DMS79 (cell line): ENCODE results near the gene COPS6.

ENCODE experiments used
- DNase-seq: peaks from one replicate; lab custom pipeline; 2025; lab: John Stamatoyannopoulos, UW

Gene COPS6

GRCh38 chr7:100088621-100089457 lies at the start of gene COPS6:
Gene COPS6 (plus strand): TSS chr7:100088969. CDS start chr7:100088991, 22 bp downstream.
- DNase-seq: peak; percentile 55

- DNase-seq: no peak
Measured at GRCh38 chr7:100040575-100040974, 48.2 kb upstream of the COPS6 start.

DNA sequence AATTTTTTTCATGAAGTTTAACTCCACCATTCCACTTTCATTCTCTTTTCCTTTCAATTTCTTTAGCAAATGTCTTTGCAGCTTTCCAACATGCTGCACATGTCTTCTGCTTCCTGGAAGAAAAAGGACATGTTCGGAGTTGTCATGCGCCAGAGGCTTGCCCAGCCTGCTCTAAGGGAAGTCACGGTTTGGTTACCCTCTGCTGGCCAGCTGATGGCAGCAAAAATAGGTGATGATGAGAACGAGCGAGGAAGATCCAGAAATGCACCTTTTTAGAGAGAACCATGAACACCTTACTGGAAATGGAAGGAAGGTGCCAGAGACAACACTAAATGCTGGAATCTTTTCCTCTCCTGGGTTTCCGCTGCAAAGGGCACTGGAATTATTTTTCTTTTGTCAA lies 44.1 kb upstream of the COPS6 start:
- no peak for DNase-seq

DNA sequence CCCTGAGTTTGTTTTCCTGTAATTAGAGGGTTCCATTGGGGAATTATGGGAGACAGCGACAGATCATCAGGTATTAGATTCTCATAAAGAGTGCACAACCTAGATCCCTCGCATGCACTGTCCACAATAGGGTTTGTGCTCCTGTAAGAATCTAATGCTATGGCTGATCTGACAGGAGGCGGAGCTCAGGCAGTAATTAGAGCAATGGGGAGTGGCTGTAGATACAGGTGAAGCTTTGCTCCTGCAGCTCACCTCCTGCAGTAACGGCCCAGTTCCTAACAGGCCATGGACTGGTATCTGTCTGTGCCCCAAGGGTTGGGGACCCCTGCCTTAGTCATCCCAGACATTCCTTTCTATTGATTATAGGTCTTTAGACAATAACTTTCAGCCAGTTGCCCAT lies 40.1 kb upstream of the COPS6 start:
- DNase-seq: no peak

DNA sequence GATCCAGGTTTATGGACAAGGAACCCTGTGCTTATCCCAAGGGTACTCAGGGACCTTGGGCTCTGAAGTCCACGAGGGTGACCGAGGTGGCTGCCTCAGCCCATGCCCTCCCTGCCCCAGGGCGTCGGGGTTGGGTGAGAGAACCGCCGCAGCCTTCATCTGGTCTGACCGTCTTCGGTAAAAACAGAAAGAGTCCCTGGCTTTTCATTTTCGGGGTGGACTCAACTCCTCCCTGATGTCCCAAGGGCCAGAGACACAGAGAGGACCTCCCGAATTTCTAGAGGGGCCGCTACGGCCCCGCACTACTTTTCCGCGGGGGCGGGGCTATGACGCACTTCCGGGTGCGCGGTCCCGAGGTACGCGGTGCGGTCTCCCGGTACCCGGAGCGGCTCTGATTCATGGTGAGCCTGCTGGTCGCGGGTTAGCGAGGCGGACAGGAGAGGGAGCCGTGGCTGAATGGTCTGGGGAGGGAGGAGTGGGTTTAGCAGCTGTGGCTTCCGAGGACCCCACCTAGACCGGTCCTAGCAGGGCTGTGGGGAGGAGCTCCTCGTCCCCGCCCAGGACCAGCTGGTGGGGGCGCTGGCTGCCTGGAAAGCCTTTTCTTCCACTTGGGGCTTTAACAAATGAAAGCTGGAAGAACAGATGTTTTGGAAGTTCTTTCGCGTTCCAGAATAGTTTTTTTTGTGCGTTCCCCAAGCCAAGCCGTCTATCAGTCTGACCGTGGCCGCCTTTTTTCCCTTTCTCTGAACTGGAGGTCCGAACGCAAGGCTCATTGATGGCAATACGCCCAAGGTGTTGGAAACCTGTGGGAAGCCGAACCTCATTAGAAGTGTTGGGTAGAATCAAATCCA lies 39.1 kb upstream of the COPS6 start, which contains the start of gene ZSCAN21:
ZSCAN21 (plus strand) TSS at position 334 of the 851 bp plus-strand sequence. CDS start 7,233 bp downstream, outside the sequence.
- peak; percentile 79 for DNase-seq

DNA sequence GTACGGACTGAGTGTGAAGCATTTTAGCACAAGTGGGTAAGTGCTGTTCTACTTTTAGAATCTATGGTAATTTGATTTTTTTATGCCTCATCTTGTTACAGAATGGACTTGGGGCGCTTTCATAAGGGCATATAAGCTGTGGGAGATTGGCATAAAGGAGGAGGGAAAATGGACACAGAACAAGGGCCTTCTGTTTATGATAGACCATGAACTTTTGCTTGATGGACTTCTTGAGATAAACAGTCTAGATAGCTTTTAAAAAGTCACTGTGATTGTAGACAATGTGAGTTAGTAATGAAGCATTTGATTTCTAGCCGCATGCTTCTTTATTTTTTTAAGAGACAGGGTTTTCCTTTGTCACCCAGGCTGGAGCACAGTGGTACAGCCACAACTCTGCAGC lies 37.2 kb upstream of the COPS6 start:
- no peak for DNase-seq

- peak; percentile 11 for DNase-seq
Measured at GRCh38 chr7:100053215-100053614, 35.6 kb upstream of the COPS6 start.

DNA sequence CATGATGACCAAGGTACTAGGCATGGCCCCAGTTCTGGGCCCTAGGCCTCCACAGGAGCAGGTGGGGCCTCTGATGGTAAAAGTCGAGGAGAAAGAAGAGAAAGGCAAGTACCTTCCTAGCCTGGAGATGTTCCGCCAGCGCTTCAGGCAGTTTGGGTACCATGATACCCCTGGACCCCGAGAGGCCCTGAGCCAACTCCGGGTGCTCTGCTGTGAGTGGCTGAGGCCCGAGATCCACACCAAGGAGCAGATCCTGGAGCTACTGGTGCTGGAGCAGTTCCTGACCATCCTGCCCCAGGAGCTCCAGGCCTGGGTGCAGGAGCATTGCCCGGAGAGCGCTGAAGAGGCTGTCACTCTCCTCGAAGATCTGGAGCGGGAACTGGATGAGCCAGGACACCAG lies 31.8 kb upstream of the COPS6 start:
- DNase-seq: no peak

DNA sequence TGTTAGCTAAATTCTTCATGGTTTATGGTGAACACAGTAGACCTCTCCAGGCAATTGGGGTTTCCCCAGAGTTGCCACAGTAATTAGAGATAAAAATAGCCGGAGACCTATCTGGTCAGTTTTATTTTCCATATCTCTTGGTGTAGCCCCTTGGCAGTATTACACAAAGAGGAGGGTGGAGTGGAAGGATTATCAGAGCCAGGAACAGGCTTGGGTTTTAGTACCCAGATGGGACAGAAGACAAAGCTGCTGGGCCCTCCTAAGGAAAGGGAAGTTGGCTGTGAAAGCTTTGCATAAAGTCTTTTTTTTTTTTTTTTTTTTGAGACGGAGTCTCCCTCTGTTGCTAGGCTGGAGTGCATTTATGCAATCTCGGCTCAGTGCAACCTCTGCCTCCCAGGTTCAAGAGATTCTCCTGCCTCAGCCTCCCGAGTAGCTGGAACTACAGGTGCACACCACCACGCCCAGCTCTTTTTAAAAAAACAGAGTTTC lies 29.5 kb upstream of the COPS6 start:
- no peak for DNase-seq

DNA sequence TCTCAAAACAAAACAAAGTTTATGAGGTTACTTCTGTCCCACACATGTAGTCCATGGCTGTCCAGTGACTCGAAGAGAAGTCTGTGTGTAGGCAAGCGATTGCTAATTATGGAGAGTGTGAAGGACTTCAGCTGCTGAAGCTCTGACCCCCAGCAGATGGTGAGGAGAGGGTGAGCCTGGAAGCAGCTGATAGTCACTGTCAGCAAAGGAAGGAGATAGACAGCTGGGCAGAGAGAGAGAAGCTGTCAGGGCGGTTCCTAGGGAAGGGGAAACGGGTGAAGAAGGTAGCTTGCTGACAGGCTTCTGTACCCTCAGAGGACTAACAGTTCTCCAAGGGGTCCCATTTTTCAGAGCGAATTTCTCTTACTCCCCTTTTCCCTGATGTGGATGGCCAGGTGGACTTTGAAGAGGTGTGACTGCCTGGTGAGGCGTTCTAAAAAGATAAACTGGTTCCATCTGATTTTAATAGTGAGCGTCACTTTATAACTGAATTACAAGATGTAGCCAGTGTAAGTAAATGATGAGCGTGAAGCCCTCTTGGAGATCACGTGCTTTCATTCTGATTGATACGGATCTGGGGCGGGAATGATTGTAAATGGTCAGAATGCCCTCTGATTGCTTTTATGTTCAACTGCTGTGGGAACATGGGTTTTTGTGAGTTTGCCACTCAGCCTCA lies 27.1 kb upstream of the COPS6 start:
- no peak for DNase-seq

DNA sequence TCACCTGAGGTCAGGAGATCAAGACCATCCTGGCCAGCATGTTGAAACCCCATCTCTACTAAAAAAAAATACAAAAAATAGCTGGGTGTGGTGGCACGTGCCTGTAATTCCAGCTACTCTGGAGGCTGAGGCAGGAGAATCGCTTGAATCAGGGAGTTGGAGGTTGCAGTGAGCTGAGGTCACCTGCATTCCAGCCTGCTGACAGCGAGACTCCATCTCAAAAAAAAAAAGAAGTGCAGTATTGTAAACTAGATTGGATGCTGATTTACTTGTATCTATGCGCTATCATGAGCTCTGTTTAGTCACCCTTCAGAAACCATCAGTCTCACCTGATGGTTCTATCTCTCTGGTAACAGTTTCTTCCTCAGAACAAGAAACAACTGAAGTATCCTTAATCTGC lies 25.4 kb upstream of the COPS6 start:
- DNase-seq: no peak

DNA sequence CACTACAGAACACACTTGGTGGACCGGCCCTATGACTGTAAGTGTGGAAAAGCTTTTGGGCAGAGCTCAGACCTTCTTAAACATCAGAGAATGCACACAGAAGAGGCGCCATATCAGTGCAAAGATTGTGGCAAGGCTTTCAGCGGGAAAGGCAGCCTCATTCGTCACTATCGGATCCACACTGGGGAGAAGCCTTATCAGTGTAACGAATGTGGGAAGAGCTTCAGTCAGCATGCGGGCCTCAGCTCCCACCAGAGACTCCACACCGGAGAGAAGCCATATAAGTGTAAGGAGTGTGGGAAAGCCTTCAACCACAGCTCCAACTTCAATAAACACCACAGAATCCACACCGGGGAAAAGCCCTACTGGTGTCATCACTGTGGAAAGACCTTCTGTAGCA lies 24.6 kb upstream of the COPS6 start:
- DNase-seq: no peak

DNA sequence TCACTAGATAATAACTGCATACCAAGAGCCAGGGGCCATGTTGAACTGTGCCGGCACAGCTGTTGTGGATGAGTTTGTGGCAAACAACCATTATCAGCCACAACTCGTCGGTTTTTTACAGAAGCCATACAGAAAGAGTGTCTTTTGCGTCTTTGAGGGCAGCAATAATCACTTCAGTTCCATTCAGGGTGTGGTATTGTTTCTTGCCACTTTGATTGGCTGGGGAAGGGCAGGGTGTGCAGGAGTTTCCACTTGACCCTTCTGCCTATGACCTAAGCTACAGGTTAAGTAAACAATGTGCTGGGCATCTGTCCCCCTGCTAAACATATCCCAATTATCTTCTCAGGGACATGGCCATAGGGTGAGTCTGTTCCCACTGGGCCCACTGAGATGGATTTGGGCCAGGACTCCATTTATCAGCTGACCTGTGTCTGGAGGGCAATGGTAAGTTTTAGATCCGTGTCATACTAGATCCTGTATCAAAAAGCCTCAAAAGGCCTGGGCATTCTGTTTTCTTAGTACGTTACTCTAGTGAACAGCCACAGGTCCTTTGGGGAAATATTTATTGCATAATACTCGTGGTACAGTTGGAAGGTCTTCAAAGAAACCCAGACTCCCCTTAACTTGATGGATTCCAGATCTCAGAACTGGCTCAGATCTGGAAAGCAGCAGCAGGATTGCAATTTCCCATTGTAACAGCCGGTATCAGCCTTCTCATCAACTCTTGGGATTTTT lies 23.1 kb upstream of the COPS6 start:
- DNase-seq: no peak

- DNase-seq: no peak
Measured at GRCh38 chr7:100066953-100067352, 21.8 kb upstream of the COPS6 start.

DNA sequence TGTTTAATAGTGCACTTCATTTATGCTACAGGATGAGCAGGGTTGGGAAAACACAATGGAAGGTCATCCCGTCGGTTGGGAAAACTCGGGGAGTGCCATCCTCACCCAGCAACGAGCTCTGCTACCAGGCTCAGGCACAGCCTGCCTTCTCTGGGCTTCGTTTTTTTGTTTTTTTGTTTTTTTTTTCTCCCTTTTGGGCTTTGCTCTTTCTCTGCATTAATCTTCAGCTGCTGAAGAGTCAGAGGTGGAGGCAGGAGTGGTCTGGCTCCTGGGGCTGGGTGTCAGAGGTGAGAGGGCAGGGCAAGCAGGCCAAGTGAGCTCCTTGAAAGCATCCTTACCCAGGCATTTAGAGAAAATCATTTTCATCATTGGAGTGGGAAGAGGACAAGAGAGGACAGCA lies 18.8 kb upstream of the COPS6 start:
- no peak for DNase-seq

- DNase-seq: no peak
Measured at GRCh38 chr7:100071018-100071723, 17.6 kb upstream of the COPS6 start.

- DNase-seq: no peak
Measured at GRCh38 chr7:100072462-100072861, 16.3 kb upstream of the COPS6 start.

GRCh38 chr7:100074841-100075240 lies 13.9 kb upstream of the COPS6 start:
- DNase-seq: no peak

DNA sequence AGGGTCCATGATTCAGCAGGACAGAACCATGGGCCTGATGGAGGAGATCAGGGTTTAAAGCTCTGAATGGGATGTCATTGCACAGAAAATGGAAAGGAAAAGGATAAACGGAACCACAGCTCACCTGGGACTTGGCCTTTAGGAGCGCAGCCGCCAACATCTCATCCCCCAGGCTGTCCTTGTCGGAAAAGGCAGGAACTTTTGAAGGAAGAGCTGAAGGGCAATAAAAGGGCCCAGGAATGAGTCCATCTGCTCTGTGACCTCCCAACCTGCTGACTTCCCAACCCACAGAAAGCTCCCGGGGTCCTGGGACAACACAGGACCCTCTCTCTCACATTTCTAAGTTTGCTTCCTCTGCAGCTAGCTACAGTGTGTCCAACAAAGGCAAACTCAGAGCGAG lies 13.4 kb upstream of the COPS6 start:
- DNase-seq: no peak

- no peak for DNase-seq
Measured at GRCh38 chr7:100077205-100077604, 11.6 kb upstream of the COPS6 start.

DNA sequence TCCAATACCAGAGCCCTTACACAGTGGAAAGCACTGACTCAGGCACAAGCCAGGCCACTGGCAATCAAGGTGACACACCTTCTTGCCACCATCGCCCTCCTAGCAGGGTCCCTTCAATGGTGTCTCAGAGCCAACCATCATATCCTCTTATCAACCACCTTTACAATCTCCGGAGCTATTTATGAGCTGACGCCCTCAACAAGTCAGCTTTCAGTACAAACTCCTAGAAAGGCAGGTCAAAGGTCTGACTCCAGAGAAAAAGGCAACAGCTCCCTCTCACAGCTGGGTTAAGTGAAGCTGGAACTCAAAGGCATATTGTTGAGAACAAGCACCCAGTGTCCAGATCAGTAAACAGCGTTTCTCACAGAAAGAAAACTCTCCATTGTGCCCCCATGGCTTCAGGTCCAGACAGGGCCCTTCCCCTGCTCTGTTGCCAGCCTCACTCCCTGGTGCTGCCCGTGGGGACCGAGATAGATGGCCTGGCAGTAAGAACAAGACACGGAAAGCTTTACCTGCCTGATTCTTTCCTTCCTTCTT lies 9.7 kb upstream of the COPS6 start:
- no peak for DNase-seq
